Astrocyte (in vitro differentiated cells and primary cell): ENCODE measurements around the gene CDK15. TPM values are rescaled to one million over a fixed set of nuclear protein-coding genes. Genes with fewer than 3 reads are reported as not detected.
A peak's percentile ranks its signal among the peaks of the same experiment; 100 is the strongest.
"Not testable (repeated sequence)": the region's sequence is repeated elsewhere in the genome, so short reads cannot be mapped to it uniquely, and the experiment has no call there.

Experiments
- DNase-seq: peaks from one replicate; pipeline ENCODE4 v3.0.0-alpha.2; 2010; ENCODE audit warnings: low read depth
- FAIRE-seq: peaks from 2 replicates; lab custom pipeline; 2011; peaks lifted over from hg19 to GRCh38; lab: Jason Lieb, UNC
- H2AFZ ChIP-seq: 2 replicates; pipeline ENCODE4 v1.6.0; 2012; ENCODE audit warnings: low read depth, low read length, inconsistent platforms
- H3K27ac ChIP-seq: 2 replicates; pipeline ENCODE4 v1.5.1; 2011; ENCODE audit warnings: low read depth, low read length, inconsistent platforms
- H3K27me3 ChIP-seq: 2 replicates; pipeline ENCODE4 v1.6.0; 2011; ENCODE audit warnings: low read length, inconsistent platforms; ENCODE audit not compliant: insufficient read depth
- H3K36me3 ChIP-seq: 2 replicates; pipeline ENCODE4 v1.5.1; 2011; ENCODE audit warnings: low read length, inconsistent platforms; ENCODE audit not compliant: insufficient read depth
- H3K4me1 ChIP-seq: 2 replicates; pipeline ENCODE4 v1.5.1; 2011; ENCODE audit warnings: low read length, inconsistent platforms; ENCODE audit not compliant: insufficient read depth
- H3K4me2 ChIP-seq: 2 replicates; pipeline ENCODE4 v1.6.0; 2012; ENCODE audit warnings: low read length, inconsistent platforms
- H3K4me3 ChIP-seq: 2 replicates; pipeline ENCODE4 v1.5.1; 2011; ENCODE audit warnings: low read depth, mild to moderate bottlenecking, low read length, inconsistent platforms; ENCODE audit not compliant: insufficient read depth
- H3K79me2 ChIP-seq: 2 replicates; pipeline ENCODE4 v1.6.0; 2012; ENCODE audit warnings: mild to moderate bottlenecking, low read length, inconsistent platforms; ENCODE audit not compliant: insufficient read depth
- H3K9ac ChIP-seq: 2 replicates; pipeline ENCODE4 v1.6.0; 2012; ENCODE audit warnings: mild to moderate bottlenecking, low read length, inconsistent platforms
- H3K9me3 ChIP-seq: 2 replicates; pipeline ENCODE4 v1.5.1; 2012; ENCODE audit warnings: low read depth, mild to moderate bottlenecking, low read length, inconsistent platforms; ENCODE audit not compliant: insufficient read depth
- H4K20me1 ChIP-seq: 2 replicates; pipeline ENCODE4 v1.6.0; 2012; ENCODE audit warnings: low read length, inconsistent platforms; ENCODE audit not compliant: insufficient read depth
- H3K27ac Mint-ChIP-seq: one replicate; pipeline ENCODE4 v1.8.0; 2021; ENCODE audit warnings: mild to moderate bottlenecking, mixed read lengths; ENCODE audit not compliant: unreplicated experiment
- H3K27me3 Mint-ChIP-seq: one replicate; pipeline ENCODE4 v1.8.0; 2021; ENCODE audit warnings: low read depth, mixed read lengths; ENCODE audit not compliant: unreplicated experiment
- H3K36me3 Mint-ChIP-seq: one replicate; pipeline ENCODE4 v1.8.0; 2021; ENCODE audit warnings: low read depth, mixed read lengths; ENCODE audit not compliant: unreplicated experiment
- H3K4me1 Mint-ChIP-seq: one replicate; pipeline ENCODE4 v1.8.0; 2021; ENCODE audit warnings: low read depth, mixed read lengths; ENCODE audit not compliant: unreplicated experiment
- H3K4me3 Mint-ChIP-seq: one replicate; pipeline ENCODE4 v1.8.0; 2021; ENCODE audit warnings: mild to moderate bottlenecking, moderate library complexity, mixed read lengths; ENCODE audit not compliant: unreplicated experiment
- H3K9me3 Mint-ChIP-seq: one replicate; pipeline ENCODE4 v1.8.0; 2021; ENCODE audit warnings: mild to moderate bottlenecking, mixed read lengths; ENCODE audit not compliant: unreplicated experiment
- CTCF ChIP-seq: IDR thresholded peaks from 2 replicates; pipeline ENCODE4 v1.5.1; 2011; ENCODE audit warnings: low read depth, mild to moderate bottlenecking, inconsistent platforms, low read length, moderate library complexity; ENCODE audit not compliant: insufficient read depth
- EZH2 ChIP-seq: IDR thresholded peaks from 2 replicates; pipeline ENCODE4 v1.6.1; 2012; ENCODE audit warnings: mild to moderate bottlenecking, low read length, inconsistent platforms; ENCODE audit not compliant: insufficient read depth
- total RNA-seq: library from RNA; stranded (reverse); gene quantifications from 2 replicates; pipeline ENCODE4 v1.2.1, GENCODE V29; 2021

The CDK15 gene
- total RNA-seq, 1 donor from 2014 or later, result 6.6 TPM

GRCh38 chr2:201807452-201807999, 1.2 kb downstream of the CDK15 start:
- TF ChIP-seq CTCF (no peak), EZH2 (no peak)
- Mint-ChIP-seq H3K4me3 (peak overlapping the region; percentile 68), H3K4me1 (peaks cover 31% of the 10 kb centered on the region), H3K9me3 (no peaks in the 10 kb centered on the region), H3K36me3 (no peaks in the 10 kb centered on the region), H3K27ac (peak overlapping the region; percentile 96), H3K27me3 (no peaks in the 10 kb centered on the region)
- H3K4me2 ChIP-seq, result peak overlapping the region; percentile 56
- no peaks in the 10 kb centered on the region for H3K36me3 ChIP-seq
- H3K4me1 ChIP-seq, result peaks cover 23% of the 10 kb centered on the region
- no peaks in the 10 kb centered on the region for H3K79me2 ChIP-seq
- H3K27me3 ChIP-seq, result no peaks in the 10 kb centered on the region
- DNase-seq (peak; percentile 64), FAIRE-seq (no peak)
- peak overlapping the region; percentile 61 for H2AFZ ChIP-seq
- H3K4me3 ChIP-seq, result no peak overlapping the region
- H3K9me3 ChIP-seq, result no peaks in the 10 kb centered on the region
- peak overlapping the region; percentile 49 for H3K27ac ChIP-seq
- no peaks in the 10 kb centered on the region for H4K20me1 ChIP-seq
- peak overlapping the region; percentile 50 for H3K9ac ChIP-seq

- Mint-ChIP-seq H3K4me1 (peaks cover 30% of the 10 kb centered on the region), H3K4me3 (no peak overlapping the region), H3K27me3 (no peaks in the 10 kb centered on the region), H3K27ac (peak overlapping the region; percentile 96), H3K9me3 (no peaks in the 10 kb centered on the region), H3K36me3 (no peaks in the 10 kb centered on the region)
- no peak overlapping the region for H3K4me3 ChIP-seq
- peak overlapping the region; percentile 61 for H2AFZ ChIP-seq
- H3K79me2 ChIP-seq, result no peaks in the 10 kb centered on the region
- H3K9me3 ChIP-seq, result no peaks in the 10 kb centered on the region
- peak overlapping the region; percentile 56 for H3K4me2 ChIP-seq
- no peaks in the 10 kb centered on the region for H3K27me3 ChIP-seq
- H4K20me1 ChIP-seq, result no peaks in the 10 kb centered on the region
- no peak for TF ChIP-seq CTCF
- TF ChIP-seq EZH2, result no peak
- no peak for DNase-seq
- no peak overlapping the region for H3K27ac ChIP-seq
- peak overlapping the region; percentile 50 for H3K9ac ChIP-seq
- FAIRE-seq, result no peak
- no peaks in the 10 kb centered on the region for H3K36me3 ChIP-seq
- H3K4me1 ChIP-seq, result peaks cover 23% of the 10 kb centered on the region
These were observed 1.7 kb downstream of the CDK15 start for GRCh38 chr2:201808027-201808426.

- Histone ChIP-seq H3K9me3 (no peaks in the 10 kb centered on the region), H3K4me3 (no peak overlapping the region), H3K9ac (no peak overlapping the region), H3K4me2 (no peak overlapping the region), H3K4me1 (peaks cover 23% of the 10 kb centered on the region), H2AFZ (no peak overlapping the region), H3K79me2 (no peaks in the 10 kb centered on the region), H3K27ac (no peak overlapping the region), H3K36me3 (no peaks in the 10 kb centered on the region), H4K20me1 (no peaks in the 10 kb centered on the region), H3K27me3 (no peaks in the 10 kb centered on the region)
- TF ChIP-seq CTCF (no peak), EZH2 (no peak)
- DNase-seq, result no peak
- Mint-ChIP-seq H3K4me1 (peaks cover 24% of the 10 kb centered on the region), H3K27ac (no peak overlapping the region), H3K36me3 (no peaks in the 10 kb centered on the region), H3K27me3 (no peaks in the 10 kb centered on the region), H3K9me3 (no peaks in the 10 kb centered on the region), H3K4me3 (no peak overlapping the region)
- FAIRE-seq, result no peak
These were observed 3.3 kb downstream of the CDK15 start for GRCh38 chr2:201809633-201810032.

- H3K9ac ChIP-seq, H3K4me2 ChIP-seq, H3K27me3 ChIP-seq, H3K79me2 ChIP-seq, H3K9me3 Mint-ChIP-seq, H3K9me3 ChIP-seq, H3K27ac ChIP-seq, H3K4me3 Mint-ChIP-seq, H2AFZ ChIP-seq, DNase-seq, H3K27me3 Mint-ChIP-seq, FAIRE-seq, H3K36me3 ChIP-seq, H3K27ac Mint-ChIP-seq, H4K20me1 ChIP-seq, H3K4me3 ChIP-seq, H3K36me3 Mint-ChIP-seq: not testable (repeated sequence)
- H3K4me1 Mint-ChIP-seq, result peaks cover 24% of the 10 kb centered on the region
- H3K4me1 ChIP-seq, result peaks cover 23% of the 10 kb centered on the region
These were observed 4.3 kb downstream of the CDK15 start for GRCh38 chr2:201810604-201811003.
